Measurements from ENCODE around the gene RNF215.
A peak's percentile ranks its signal among the peaks of the same experiment; 100 is the strongest.

The RNF215 gene

GRCh38 chr22:30397656-30398635 is 10.7 kb upstream of the RNF215 start:
- DNase-seq (ENCODE audit: low read depth): no peak

DNA sequence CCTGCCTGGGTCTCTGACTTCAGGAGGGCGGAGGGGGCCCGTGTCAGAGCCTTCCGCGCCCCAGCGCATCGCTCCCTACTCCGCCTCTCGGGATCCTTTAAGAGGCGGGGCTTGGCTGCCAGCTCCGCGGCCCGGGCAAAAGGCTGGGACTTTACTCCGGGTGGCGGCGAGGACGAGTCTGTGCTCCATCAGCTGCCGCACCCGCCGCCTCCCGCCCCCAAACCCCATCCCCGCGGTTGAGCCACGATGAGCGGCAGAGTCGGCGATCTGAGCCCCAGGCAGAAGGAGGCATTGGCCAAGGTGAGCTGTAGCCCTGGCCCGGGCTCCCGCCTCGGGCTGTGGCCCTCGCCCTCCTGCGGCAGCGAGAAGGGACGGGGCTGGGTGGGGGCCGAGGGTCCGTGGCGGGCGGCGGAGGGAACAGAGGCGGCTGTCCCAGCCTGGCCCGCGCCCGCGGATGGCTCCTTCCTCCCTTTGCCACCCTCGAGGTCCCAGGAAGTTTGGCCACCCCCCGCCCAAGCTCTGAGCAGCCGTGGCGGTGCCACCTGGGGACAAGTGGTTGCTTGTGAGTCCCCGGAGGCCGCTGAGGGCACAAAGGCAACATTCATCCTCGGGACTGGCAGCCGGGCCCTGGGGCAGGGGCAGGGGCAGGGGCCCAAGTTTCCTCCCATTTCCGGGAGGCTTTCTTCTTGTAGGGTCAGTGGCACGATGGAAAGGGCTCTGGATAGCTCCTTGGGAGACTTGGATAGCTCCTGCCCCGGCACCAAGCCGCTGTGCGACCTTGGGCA is 9.9 kb upstream of the RNF215 start, which contains the start of gene SEC14L2:
Gene SEC14L2 (plus strand): TSS at position 148 of the 785 bp plus-strand sequence. CDS start 99 bp downstream, at position 247.
- no peak for DNase-seq (ENCODE audit: low read depth)

DNA sequence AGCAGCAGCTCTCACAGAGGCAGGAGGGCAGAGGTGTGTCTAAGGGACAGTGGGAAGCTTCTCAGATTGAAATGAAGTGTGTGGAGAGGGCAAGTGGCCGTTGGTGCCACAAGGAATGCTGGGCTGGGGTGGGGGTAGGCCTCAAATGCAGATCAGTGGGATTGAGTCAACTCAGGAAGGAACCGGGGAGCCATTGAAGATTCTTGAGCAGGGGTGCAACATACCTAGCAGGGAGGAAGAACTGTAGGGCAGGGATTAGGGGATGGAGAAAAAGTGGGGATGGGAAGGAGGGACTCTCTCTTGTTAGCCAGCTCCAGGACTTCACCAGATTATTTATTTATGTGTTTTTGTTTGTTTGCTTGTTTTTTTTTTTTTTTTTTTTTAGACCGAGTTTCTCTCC is 6.7 kb upstream of the RNF215 start:
- no peak for DNase-seq (ENCODE audit: low read depth)

DNA sequence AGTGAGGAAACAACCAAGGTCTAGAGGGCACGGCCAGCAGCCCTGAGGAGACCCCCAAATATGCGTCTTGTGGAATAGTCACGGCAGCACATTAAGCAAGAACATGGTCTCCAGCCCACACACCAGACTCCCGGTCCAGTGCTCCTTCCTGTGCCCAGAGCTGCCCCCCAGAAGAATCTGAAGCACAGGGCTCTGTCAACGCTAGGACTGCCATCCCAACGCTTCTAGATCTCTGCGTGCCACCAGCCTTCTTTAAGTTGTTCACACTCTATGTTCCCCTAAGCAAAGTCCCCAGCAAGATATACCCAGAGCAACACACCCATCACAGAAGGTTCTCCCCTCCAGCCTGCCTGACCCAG is 6.1 kb upstream of the RNF215 start:
- DNase-seq (ENCODE audit: low read depth): no peak

DNA sequence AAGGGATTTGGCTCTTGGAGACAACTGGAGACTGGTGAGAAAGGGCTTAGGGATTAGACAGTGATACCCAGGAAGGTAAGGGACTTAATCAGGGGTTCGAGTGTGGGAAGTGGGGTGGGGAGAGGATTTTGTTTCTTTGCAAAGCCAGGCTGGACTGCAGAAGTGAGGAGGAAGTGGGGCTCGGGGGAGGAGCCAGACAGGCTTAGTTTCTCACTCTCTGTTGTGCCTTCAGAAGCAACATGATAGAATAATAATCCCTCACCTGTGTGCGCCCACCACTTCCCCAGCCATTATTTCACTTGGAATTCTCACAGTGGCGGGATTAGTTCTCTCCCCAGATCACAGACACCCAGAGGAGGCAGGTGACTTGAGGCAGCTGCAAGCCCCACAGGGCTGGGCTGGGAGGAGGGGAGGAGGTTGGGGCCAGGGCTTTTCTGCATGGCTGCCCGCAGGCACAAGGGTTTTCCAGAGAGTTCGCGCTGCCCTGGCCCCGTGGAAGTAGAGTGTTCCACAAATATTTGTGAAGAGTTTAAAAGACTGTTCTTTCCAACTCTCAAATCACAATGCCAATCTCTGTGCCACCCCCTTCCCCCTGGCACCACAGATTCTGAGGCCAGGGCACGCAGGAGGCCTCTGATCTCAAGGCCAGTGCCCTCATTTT is 5.6 kb upstream of the RNF215 start:
- no peak for DNase-seq (ENCODE audit: low read depth)

GRCh38 chr22:30390974-30391691 is 3.9 kb upstream of the RNF215 start:
- DNase-seq (ENCODE audit: low read depth): peak; percentile 26

DNA sequence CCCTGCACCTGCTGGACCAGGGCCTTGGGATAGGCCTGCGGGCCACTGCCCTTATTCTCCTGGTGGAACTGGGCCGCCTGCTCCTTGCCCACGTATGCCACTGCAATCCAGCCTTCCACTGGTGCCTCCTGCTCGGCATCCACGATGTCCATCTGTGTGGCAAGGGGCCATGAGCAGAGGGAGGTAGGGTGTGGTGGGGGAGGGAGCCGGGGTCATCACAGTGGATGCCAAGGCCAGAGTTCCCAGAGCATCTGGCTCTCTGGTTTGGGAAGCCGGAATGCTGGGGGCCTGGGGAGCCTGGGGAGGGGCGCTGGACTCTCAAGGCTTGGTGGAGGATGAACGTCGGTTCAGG is 627 bp downstream of the RNF215 start:
- no peak for DNase-seq (ENCODE audit: low read depth)

DNA sequence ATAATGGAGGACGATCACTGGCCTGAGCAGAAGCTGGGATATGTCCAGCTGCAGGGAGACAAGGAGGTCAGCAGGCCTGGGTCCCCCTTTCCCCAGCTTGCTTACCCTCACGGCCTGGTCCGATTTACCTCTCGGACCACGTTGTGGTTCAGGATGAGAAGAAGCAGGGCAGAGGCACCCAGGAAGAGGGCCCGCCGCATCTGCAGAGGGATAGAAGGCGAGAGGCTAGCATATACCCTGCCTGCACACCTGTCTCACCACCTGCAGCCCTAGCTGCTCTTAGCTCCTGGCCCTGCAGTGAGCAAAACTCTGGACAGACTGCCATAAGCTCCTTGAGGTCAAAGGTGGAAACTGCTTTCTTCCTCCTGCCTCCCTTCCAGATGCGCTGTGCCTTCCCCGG is 1.3 kb downstream of the RNF215 start:
- DNase-seq (ENCODE audit: low read depth): no peak

DNA sequence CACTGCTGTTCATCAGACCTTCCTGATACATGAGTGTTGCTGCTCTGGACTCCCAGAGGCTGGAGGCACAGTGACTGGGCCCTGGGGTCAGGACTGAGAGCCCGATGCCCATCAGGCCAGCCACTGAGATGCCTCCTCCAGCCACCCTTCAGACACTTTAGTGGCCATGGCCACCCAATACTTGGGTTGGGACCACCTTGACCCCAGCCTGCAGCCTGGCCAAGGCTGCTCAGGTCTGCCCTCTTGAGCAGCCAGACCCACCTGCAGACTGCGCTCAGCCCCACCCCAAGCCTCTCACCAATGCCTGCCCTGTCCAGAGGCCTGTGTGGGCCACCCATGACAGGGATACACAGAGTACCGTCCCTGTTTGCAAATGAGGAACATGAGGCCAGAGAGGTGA is 4.2 kb downstream of the RNF215 start:
- DNase-seq (ENCODE audit: low read depth): no peak

DNA sequence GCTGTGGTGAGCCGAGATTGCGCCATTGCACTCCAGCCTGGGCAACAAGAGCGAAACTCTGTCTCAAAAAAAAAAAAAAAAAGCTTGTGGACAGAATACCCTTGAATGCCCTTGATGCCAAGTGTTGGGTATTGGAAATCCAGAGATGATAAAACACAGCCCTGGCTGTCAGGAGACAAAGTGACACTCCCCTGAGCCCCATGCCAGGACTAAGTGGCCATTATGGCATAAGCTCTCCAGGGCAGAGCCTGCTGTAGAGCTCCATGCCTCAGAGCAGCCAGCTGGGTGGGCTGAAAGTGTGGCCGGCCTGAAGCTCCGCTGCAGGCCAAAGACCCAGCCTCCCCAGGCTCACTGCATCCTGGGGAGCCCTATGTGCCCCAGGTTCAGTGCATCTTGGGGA is 4.9 kb downstream of the RNF215 start:
- no peak for DNase-seq (ENCODE audit: low read depth)

DNA sequence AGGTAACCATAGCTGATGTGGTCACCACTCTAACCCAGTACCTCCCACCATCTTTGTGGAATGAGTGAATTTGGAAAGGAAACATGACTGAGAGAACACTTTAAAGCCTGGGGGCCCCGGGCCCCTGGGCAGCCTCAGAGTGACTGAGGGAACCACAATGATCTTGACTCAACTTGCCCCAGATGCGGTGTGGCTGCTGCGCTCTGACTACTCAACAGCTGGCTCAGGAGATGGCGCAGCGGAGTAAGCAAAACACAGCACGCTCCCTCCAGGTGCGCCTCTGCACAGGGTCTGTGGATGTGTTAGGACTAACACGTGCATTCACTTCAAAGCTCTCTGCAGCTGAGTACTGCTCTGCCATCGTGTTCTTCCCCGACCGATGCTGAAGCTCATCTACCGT is 5.9 kb downstream of the RNF215 start:
- no peak for DNase-seq (ENCODE audit: low read depth)

DNA sequence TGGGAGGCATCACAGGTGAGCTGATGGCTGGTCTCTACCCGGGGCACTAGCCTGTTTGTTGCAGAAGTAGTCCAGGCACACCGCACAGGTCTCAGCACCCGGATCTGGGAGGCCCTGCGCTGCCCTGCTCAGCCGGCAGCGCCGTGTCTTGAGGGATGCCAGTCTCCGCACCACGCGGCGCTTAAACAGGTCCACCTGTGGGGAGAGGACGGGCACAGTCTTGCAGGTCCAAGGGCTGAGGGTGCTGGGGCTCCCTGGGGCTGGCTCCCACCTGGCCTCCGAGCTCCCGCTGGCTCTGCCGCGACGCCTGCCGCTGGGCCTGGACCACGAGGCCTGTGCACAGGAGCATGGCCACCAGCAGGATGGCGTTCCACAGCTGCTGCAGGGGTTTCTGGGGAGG is 7.2 kb downstream of the RNF215 start:
- DNase-seq (ENCODE audit: low read depth): no peak

- DNase-seq (ENCODE audit: low read depth): no peak
Measured at GRCh38 chr22:30375312-30375849, 11.8 kb downstream of the RNF215 start.

DNA sequence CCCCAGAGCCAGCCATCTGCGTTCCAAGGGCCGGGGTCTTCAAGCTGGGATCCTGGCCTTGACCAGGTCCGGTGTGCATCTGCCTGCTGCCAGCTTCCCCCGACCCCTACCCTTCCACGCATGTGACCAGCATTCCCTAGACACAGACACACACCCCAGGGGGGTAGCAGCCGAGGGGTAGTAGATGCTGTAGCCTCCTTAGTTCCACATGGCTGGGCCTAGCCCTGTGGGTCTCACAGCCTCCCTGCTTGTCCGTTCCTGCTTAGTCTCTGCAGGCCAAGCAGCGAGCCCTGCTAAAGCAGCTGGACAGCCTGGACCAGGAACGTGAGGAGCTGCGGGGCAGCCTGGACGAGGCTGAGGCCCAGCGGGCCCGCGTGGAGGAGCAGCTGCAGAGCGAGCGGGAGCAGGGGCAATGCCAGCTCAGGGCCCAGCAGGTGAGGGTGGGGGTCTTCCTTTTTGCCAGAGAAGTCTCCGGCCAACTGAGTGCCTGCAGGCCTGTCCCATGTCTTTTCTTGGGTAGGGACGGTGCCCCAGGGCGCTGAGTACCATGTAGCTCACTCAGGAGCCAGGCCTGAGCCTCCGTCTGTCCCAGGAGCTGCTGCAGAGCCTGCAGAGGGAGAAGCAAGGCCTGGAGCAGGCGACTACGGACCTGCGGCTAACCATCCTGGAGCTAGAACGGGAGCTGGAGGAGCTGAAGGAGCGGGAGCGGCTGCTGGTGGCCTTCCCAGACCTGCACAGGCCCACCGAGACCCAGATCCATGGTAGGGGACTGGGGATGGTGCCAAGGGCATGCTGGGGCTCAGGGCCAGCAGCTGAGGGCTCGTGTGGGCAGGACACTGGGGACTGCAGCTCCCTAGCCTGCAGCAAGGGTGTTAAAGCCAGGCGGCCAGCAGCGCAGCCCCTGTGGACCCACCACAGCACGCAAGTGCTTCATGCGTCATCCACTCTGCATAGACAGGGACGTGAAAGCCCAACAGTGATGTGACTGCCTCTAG is 13.6 kb downstream of the RNF215 start:
- no peak for DNase-seq (ENCODE audit: low read depth)

- no peak for DNase-seq (ENCODE audit: low read depth)
Measured at GRCh38 chr22:30372915-30373314, 14.3 kb downstream of the RNF215 start.

- no peak for DNase-seq (ENCODE audit: low read depth)
Measured at GRCh38 chr22:30371981-30372380, 15.2 kb downstream of the RNF215 start.

GRCh38 chr22:30371321-30371720 is 15.9 kb downstream of the RNF215 start:
- DNase-seq (ENCODE audit: low read depth): no peak

- DNase-seq (ENCODE audit: low read depth): no peak
Measured at GRCh38 chr22:30370641-30371230, 16.5 kb downstream of the RNF215 start.

- DNase-seq (ENCODE audit: low read depth): no peak
Measured at GRCh38 chr22:30368420-30368819, 18.8 kb downstream of the RNF215 start.

GRCh38 chr22:30365891-30366290 is 21.3 kb downstream of the RNF215 start:
- no peak for DNase-seq (ENCODE audit: low read depth)

All from HS-27A (cell line).